Upper lobe of left lung (tissue), 4 donors: Measurements from ENCODE around the gene EML4.

Experiments used
- EP300 ChIP-seq, 4 donors: sonication (generic); formaldehyde crosslinking; IDR thresholded peaks; one replicate each; pipeline ENCODE4 v1.5.1; 2017; ENCODE audit warnings: antibody characterized with exemption in 4 of 4, control low read depth in 2 of 4
- POLR2A ChIP-seq, 4 donors: fragments of 450-650 bp; IDR thresholded peaks; one replicate each; pipeline ENCODE4 v1.5.1; 2016 to 2017; ENCODE audit warnings: antibody characterized with exemption in 4 of 4, mild to moderate bottlenecking in 2 of 4
- POLR2AphosphoS5 ChIP-seq, 2 donors: sonication (generic); formaldehyde crosslinking; IDR thresholded peaks; one replicate each; pipeline ENCODE4 v1.5.1; 2017; ENCODE audit warnings: antibody characterized with exemption in 2 of 2
- TF ChIP-seq, protein P1 (sequence below), 6 experiments: fragments of 450-650 bp in 4 of 6; fragments of 200-600 bp in 2 of 6; sonication (generic) in 2 of 6; IDR thresholded peaks; one replicate each; pipeline ENCODE4 v1.5.1; 2016 to 2019; ENCODE audit warnings: antibody characterized with exemption in 6 of 6

- TF ChIP-seq, protein P1, sequence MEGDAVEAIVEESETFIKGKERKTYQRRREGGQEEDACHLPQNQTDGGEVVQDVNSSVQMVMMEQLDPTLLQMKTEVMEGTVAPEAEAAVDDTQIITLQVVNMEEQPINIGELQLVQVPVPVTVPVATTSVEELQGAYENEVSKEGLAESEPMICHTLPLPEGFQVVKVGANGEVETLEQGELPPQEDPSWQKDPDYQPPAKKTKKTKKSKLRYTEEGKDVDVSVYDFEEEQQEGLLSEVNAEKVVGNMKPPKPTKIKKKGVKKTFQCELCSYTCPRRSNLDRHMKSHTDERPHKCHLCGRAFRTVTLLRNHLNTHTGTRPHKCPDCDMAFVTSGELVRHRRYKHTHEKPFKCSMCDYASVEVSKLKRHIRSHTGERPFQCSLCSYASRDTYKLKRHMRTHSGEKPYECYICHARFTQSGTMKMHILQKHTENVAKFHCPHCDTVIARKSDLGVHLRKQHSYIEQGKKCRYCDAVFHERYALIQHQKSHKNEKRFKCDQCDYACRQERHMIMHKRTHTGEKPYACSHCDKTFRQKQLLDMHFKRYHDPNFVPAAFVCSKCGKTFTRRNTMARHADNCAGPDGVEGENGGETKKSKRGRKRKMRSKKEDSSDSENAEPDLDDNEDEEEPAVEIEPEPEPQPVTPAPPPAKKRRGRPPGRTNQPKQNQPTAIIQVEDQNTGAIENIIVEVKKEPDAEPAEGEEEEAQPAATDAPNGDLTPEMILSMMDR (IDR thresholded peaks at IDR 0.05), result no peak
- no peak for TF ChIP-seq POLR2AphosphoS5 (IDR thresholded peaks at IDR 0.05)
- no peak for TF ChIP-seq POLR2A (IDR thresholded peaks at IDR 0.05)
- no peak for TF ChIP-seq EP300 (IDR thresholded peaks at IDR 0.05)
These were observed 13.6 kb downstream of the EML4 start for GRCh38 chr2:42182654-42183308.
